22Rv1 (cell line): ENCODE measurements around the gene HTN1.

Experiments used
- CTCF ChIP-seq: fragments of 450-650 bp; IDR thresholded peaks from 2 replicates; pipeline ENCODE4 v1.5.1; 2017; ENCODE audit warnings: mild to moderate bottlenecking
- ZFX ChIP-seq: fragments of 450-650 bp; IDR thresholded peaks from 2 replicates; pipeline ENCODE4 v1.6.1; 2017; ENCODE audit warnings: antibody characterized with exemption, borderline replicate concordance

DNA sequence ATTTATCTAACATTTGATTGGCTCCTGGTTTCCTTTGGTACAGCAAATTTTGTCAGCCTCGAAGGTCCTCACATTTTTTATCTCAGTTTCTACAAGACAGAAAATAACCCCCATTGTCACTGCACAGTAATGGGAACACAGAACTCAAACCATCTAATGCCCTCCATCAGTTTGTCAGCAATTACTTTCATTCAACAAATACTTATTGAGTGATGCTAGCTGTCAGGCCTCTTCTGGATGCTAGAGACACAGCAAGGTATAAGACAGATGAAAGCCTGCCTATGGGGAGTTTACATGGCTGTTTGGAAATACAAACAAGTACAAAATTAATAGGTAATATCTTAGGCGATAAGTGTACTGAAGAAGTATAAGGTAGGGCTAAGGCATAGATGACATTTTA is 27.0 kb upstream of the HTN1 start:
- no peak for TF ChIP-seq CTCF
- no peak for TF ChIP-seq ZFX
